GM08714 (cell line): ENCODE results near the gene CD248.
"Not testable (repeated sequence)": the region's sequence is repeated elsewhere in the genome, so short reads cannot be mapped to it uniquely, and the experiment has no call there.

Experiments
- H3K4me3 ChIP-seq: fragments of 200-500 bp; sonication (Bioruptor generic); 2 replicates; pipeline ENCODE4 v1.5.1; 2014; ENCODE audit warnings: mild to moderate bottlenecking, low read length, inconsistent platforms
- ZNF274 ChIP-seq: IDR thresholded peaks from 2 replicates; pipeline ENCODE4 v1.6.1; 2012; ENCODE audit warnings: mild to moderate bottlenecking, low read depth, low read length

CD248 gene

DNA sequence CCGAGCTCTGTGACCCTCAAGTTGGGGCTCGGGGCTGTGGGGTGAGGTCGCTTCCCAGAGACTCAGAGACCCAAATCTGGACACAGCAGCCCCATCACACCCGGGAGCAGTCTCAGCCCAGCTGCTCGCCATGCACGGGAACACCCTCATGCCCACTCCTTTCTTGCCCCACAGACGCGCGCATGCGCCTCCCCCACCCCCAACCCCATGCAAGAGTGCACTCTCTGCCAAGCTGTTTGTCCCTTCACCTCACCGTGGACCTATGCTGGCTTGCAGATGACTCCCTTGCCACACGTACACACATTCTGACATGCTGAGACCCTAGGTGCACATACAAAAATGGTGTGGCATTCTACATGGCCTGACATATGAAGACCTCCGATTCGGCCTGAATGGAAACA, 478 bp upstream of the CD248 start:
- no peak for TF ChIP-seq ZNF274
- no peak overlapping the region; the same call in 1 of the 2 replicates for H3K4me3 ChIP-seq

DNA sequence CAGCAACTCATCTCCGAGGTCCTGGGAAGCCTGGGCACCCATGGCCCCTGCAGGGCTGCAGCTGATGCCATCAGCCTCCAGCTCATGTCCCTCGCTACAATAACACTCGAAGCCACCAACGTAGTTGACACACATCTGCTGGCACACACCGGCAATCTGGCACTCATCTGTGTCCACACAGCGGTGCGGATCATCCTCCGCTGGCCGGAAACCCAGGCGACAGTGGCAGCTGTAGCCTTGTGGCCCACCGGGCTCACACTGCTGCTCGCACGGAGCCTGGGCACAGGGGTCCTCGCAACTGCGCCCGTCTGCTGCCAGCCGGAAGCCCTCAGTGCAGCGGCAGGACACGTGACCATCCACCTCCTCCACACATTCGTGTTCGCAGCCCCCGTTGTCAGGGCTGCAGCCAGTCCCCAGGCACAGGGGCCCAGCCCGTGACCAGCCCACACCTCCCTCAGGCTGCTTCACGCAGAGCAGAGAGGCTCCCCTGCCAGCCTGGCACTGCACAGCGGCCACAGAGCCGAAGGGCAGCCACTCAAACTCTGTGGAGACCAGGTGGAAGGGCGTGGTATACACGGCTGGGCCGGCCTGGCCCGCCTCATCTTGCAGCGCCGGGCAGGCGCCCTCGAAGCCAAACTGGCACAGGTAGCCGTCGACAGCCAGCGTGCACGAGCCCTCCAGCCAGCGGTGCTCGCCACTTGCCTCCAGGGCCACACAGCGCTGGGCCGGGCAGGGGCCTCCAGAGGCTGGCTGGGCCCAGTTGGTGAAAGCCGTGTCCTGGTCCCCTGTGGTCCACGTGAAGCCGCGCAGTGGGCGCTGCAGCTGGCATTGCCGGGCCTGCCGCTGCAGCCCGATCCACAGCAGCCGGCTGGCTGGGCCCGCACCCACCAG, 678 bp downstream of the CD248 start:
- H3K4me3 ChIP-seq = no peak overlapping the region
- no peak for TF ChIP-seq ZNF274

GRCh38 chr11:66315498-66315885, 1.4 kb downstream of the CD248 start:
- H3K4me3 ChIP-seq = no peak overlapping the region
- TF ChIP-seq ZNF274 = no peak

DNA sequence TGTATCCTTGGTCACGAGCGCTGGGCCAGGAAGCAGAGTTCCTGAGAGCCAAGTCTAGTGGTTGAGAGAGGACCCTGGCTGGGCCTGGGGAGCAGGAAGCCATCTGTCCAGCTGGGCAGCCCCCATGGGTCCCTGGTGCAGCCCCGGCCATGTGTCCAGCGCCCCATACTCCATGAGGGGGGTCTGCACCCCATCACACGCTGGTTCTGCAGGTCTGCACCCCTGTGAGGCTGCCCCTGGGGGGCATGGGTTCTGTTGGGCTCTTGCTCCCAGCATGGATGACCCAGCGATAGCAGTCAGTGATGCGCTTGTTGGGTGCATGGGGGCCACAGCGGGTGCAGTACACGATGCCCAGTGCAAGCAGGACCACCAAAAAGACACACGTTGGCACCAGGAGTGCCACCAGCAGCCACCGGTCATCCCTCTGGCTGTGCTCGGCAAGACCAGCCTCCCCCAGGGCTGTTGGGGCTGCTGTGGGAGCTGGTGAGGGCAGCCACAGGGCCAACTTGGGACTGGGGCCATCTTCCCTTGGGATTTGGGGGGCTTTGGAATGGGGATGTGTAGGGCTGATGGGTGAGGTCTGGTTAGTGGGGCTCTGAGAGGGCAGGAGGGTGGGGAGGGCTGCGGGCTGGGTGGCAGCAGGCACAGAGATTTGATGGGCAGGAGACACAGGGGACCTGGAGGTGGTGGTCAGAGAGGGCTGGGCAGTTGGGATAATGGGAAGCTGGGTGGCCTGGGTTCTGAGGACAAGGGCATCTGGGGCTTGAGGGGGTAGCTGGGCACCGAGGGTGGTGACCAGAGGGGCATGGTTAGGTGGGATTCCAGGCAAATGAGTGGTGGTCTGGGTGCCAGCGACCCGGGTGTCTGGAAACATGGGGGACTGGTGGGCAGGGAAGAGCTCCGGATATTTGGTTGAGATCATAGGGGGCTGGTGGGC, 2.0 kb downstream of the CD248 start:
- no peak for TF ChIP-seq ZNF274
- no peak overlapping the region for H3K4me3 ChIP-seq

DNA sequence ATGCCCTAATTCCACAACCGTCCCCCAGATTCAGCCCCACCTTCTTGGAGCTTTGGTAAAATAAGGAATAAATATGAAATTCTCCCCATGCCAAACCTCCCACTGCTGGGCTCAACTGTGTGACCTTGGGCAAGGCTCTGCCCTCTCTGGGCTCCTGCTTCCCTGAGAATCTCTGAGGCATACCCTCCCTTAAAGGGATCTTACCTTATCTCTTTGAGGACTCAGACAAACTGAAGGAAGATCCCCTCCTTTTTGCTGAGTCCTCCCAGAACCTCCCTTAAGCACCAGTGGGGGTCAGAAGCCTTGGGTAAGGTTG, 2.7 kb downstream of the CD248 start:
- H3K4me3 ChIP-seq = no peak overlapping the region

DNA sequence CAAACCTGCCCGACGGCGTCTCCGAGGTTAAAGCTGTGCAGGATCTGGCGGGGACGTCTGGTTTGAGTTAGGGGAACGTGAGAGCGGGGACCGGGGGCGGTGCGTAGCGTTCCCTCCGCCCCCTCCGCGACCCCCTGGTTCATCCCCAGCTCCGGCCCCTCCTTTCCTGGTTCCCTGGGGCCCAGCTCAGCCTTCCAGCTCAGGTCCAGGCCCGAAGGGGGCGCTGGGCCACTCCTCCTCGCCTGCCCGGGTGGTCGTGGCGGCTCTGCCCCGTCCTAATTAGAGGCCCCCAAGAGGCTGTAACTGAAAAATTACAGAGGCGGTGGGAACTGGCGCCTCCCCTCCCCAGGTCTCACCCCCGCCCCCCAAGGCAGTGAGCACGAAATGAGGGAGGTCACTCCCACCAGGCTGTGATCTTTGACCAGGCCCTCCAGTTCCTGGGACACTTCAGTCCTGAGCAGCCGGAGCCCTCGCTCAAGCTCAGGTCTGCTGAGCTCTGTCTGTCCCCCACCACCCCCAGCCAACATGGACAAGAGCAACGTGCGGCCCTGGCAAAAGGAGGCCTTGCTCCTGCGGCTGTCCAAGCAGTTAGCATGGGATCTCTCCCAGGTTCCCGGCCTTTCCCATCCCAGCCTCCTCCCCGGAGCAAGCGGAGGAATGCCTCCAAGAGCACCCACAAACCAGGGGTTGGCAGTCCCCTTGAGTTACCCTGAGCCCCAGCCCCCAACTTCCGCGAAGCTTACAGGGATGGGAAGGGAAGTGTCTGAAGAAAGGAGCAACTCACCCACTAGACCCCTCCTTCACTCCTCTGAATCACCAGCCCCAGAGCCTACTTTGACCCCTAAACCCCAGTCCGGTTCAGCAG, 3.3 kb downstream of the CD248 start:
- no peak for TF ChIP-seq ZNF274
- no peak overlapping the region; the same call in 1 of the 2 replicates for H3K4me3 ChIP-seq

More for the DNA sequence above, 2.7 kb downstream of the CD248 start:
- no peak for TF ChIP-seq ZNF274

GRCh38 chr11:66312549-66313320, 4.1 kb downstream of the CD248 start:
- TF ChIP-seq ZNF274 = no peak
- H3K4me3 ChIP-seq = peak overlapping the region; percentile 66; the same call in 1 of the 2 replicates

DNA sequence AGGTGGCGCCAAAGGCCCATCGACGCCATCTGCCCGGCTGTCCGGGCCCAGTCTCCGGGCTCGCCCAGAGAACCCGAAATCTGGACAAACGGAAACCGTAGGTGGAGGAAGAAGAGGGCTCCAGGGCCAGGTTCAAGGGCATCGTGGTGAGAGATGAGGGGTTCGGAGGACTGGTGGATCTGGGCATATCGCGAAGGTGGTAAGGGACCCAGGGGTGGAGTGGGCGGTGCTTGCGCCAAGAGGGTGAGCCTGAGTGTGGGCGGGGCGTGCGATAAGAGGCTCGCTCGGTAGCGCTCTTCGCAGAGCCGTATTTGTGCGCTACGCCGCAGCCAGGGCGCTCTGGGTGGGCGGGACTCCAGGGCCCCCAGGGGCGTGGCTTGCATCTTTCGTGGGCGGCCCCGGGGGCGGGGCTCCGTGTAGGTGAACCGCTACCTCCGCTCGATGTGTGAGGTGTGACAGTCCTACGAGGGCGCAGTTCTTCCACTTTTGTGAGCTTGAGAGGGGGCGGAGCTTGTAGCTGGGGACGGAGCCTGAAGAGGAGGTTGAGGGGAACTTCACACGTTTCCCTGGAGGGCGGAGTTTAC, 4.8 kb downstream of the CD248 start:
- TF ChIP-seq ZNF274 = no peak
- peak overlapping the region; percentile 66; the same call in 1 of the 2 replicates for H3K4me3 ChIP-seq

- TF ChIP-seq ZNF274 = no peak
- peak overlapping the region; percentile 66; the same call in 1 of the 2 replicates for H3K4me3 ChIP-seq
Observed at GRCh38 chr11:66311470-66311964, 5.3 kb downstream of the CD248 start.

- H3K4me3 ChIP-seq = not testable (repeated sequence)
Observed at GRCh38 chr11:66310803-66311440, 5.9 kb downstream of the CD248 start.

GRCh38 chr11:66310324-66310723, 6.5 kb downstream of the CD248 start:
- H3K4me3 ChIP-seq = no peak overlapping the region
- TF ChIP-seq ZNF274 = no peak

- H3K4me3 ChIP-seq = no peak overlapping the region
- TF ChIP-seq ZNF274 = no peak
Observed at GRCh38 chr11:66309475-66309874, 7.4 kb downstream of the CD248 start.
